HG02884 (cell line): ENCODE data around the gene SAC3D1.
"Not testable (repeated sequence)": the region's sequence is repeated elsewhere in the genome, so short reads cannot be mapped to it uniquely, and the experiment has no call there.

Experiments
- ATAC-seq: cut with Tn5 transposase; IDR thresholded peaks from one replicate; pipeline ENCODE4 v1.9.1; 2021; ENCODE audit warnings: mild to moderate bottlenecking, moderate library complexity; ENCODE audit not compliant: unreplicated experiment

The SAC3D1 gene

DNA sequence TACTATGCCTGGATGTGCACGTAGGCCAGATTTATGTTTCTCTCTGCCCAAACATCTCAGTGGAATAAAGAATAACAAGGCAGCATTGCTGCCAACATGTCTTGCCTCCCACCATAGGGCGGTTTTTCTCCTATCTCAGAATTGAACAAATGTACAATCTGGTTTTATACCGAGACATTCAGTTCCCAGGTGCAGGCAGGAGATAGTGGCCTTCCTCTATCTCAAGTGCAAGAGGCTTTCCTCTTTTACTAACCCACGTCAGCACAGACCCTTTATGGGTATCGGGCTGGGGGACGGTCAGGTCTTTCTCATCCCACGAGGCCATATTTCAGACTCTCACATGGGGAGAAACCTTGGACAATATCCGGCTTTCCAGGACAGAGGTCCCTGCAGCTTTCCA is 17.5 kb upstream of the SAC3D1 start:
- ATAC-seq = not testable (repeated sequence)

DNA sequence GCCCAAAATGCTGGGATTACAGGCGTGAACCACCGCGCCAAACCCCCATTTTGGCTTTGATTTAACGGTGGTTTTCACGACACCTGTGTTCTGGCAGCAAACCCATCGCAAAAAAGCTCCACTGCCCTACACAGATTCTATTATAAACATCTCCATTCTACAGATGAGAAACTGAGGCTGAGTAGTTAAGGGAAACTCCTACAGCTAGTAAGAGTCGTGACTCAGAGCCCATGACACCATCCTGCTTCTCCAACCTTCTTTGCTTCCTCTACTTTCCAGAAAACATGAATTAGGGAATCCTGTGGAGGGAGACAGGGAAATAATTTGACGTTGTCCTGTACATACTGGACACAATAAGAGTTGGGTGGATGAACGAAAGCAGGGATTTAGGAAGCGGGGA is 14.2 kb upstream of the SAC3D1 start:
- ATAC-seq = no peak

DNA sequence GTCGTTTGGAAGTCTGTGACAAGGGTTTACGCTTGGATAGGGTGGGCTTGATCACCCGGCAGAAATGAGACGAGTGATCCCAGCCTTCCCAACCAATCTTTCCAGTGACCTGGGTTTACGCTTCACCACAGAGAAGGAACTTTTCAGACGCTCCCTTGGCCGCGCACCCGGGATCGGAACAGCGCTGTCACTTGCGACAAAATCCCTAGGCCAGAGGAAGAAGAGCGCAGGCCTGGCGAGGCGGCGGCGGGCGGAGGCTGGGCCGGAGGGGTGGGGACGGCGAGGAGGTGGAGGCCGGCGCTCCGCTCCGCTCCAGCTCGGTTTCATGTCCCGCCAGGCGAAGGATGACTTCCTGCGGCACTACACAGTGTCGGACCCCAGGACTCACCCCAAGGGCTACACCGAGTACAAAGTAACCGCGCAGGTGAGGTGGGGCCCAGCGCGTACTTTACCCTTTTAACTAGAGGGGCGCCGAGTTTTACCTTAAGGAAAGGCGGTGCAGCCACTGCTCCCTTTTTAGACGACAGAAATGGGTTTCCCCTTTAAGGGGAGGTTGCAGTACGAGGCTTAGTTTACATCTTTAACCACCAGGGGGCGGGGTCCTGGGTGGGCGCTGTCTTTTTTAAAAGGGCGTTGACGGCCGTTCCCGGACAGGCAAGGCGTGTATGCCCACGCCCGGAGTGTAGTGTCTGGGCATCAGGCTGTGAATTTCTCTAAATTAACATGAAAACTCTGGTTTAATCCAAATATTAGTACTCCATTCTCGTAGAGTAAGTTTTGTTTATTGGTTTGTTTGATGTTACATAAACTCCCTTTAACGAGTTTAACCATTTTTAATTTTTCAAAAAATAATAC is 13.6 kb upstream of the SAC3D1 start, which contains the start of gene SNX15:
Gene SNX15 (plus strand): TSS at position 227 of the 855 bp plus-strand sequence. CDS start 99 bp downstream, at position 326.
- ATAC-seq = peak; percentile 84

GRCh38 chr11:65032216-65032615 is 8.8 kb upstream of the SAC3D1 start:
- no peak for ATAC-seq

- ATAC-seq = no peak
Observed at GRCh38 chr11:65034423-65034822, 6.6 kb upstream of the SAC3D1 start.

- no peak for ATAC-seq
Observed at GRCh38 chr11:65035579-65035978, 5.4 kb upstream of the SAC3D1 start.

GRCh38 chr11:65036931-65037330 is 4.1 kb upstream of the SAC3D1 start:
- ATAC-seq = no peak

GRCh38 chr11:65040520-65040846 is 527 bp upstream of the SAC3D1 start:
- ATAC-seq = no peak

DNA sequence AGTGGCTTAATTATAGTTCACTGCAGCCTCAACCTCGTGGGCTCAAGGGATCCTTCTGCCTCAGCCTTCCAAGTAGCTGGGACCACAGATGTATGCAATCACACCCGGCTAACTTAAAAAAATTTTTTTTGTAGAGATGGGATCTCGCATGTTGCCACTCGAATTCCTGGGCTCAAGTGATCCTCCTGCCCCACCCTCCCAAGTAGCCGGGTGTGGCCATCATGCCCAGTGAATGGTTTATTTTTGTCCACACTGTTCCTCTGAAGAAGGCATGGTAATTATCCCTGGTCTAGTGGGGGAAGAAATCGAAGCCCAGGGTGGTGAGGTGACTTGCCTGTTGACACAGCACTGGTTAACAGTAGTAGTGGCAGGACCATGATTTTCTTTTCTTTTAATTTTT is 1.9 kb downstream of the SAC3D1 start:
- no peak for ATAC-seq

DNA sequence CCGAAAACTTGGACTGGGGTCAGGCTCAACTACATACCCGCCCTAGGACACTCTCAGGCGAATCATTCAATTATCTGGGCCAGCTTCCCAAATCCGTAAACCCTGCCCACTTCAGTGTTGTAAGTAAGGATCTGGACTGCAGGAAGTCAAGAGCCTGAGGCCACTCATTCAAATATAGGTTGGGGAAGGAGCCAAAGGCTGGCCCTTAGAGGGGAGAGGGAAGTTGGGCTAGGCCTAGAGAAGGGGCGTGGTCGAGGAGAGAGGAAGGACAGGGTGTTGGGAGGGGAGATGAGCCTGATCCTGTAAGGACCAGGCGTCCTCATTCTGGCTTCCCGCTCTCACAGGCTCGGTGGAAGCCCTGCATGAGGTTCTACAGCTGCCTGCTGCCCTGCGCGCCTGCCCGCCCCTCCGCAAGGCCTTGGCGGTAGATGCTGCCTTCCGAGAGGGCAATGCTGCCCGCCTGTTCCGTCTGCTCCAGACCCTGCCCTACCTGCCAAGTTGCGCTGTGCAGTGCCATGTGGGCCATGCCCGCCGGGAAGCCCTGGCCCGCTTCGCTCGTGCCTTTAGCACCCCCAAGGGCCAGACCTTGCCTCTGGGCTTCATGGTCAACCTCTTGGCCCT is 3.0 kb downstream of the SAC3D1 start:
- ATAC-seq = no peak

GRCh38 chr11:65045061-65045460 is 4.1 kb downstream of the SAC3D1 start:
- no peak for ATAC-seq

- ATAC-seq = no peak
Observed at GRCh38 chr11:65045728-65046127, 4.7 kb downstream of the SAC3D1 start.

GRCh38 chr11:65047581-65048422 is 6.8 kb downstream of the SAC3D1 start:
- ATAC-seq = no peak

DNA sequence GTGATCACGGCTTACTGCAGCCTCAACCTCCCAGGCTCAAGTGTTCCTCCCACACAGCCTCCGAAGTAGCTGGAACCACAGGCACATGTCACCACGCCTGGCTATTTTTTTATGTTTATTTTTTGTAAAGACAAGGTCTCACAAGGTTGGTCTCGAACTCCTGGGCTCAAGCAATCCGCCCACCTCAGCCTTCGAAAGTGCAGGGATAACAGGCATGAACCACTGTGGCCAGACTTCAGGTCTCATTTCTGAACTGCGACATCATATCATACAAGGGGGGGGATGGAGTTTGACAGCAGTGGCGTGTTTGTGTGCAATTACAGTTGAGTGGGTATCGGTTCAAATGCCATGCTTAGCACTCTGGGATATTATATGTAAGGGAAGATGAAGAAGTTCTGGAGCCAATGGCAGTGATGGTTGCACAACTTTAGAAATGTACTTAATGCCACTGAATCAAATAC is 10.4 kb downstream of the SAC3D1 start:
- ATAC-seq = no peak

DNA sequence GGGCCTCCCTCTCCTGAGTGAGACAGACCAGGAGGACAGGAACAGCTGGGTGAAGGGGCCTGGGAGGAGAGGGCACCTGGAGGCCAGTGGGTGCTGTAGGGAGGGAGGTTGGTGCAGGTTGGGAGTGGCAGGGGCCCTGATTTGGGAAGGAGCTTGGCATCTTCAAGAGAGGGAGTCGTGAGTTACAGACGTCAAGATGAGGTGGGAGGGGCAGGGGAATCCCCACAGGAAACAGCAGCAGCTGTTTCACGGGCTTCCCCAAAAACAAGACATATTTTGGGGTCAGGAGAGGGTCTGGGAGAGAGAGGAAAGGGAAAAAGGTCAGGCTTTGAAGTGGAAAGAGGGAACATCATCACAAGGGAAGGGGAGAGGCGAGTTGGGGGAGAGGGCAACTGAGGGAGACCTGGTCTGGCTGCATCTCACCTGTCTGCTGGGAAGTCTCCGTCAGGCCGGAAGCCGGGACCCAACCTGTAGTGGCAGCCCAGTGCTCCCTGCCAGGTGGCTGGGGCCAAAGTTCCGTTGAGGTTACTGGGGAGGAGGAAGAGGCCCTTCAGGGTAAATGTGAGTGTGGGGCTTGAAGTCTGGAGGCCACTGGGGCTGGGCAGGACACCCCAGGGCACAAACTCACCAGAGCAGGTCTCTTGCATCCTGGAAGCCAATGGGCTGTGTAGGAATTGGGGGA is 13.0 kb downstream of the SAC3D1 start:
- no peak for ATAC-seq

- no peak for ATAC-seq
Observed at GRCh38 chr11:65055538-65055937, 14.5 kb downstream of the SAC3D1 start.

DNA sequence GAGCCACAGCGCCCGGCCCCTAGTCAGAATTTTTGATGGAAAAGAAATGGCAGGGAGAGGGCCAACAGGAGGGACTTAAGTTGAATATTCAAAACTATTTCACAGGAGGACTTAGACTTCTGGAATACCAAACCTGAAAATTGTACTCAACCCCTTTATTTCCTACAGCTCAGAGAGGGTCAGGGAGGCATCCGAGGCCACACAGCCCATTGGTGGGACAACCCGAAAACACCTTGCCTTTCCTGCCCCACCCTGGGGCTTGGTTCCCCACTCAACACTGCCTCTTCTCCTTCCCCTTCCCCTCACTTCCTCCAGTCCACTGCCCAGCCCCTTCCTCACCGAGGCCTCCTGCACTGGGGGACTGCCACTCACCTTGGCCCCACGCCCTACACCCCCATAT is 16.0 kb downstream of the SAC3D1 start:
- ATAC-seq = no peak

- ATAC-seq = no peak
Observed at GRCh38 chr11:65057526-65057925, 16.5 kb downstream of the SAC3D1 start.

GRCh38 chr11:65058012-65058411 is 17.0 kb downstream of the SAC3D1 start:
- ATAC-seq = no peak

GRCh38 chr11:65058419-65059054 is 17.5 kb downstream of the SAC3D1 start, which contains the start of gene NAALADL1:
Gene NAALADL1 (minus strand): TSS chr11:65058553. CDS start chr11:65058521, 32 bp downstream.
- ATAC-seq = no peak
